Measurements from ENCODE around the gene TTC21A.

Gene TTC21A

DNA sequence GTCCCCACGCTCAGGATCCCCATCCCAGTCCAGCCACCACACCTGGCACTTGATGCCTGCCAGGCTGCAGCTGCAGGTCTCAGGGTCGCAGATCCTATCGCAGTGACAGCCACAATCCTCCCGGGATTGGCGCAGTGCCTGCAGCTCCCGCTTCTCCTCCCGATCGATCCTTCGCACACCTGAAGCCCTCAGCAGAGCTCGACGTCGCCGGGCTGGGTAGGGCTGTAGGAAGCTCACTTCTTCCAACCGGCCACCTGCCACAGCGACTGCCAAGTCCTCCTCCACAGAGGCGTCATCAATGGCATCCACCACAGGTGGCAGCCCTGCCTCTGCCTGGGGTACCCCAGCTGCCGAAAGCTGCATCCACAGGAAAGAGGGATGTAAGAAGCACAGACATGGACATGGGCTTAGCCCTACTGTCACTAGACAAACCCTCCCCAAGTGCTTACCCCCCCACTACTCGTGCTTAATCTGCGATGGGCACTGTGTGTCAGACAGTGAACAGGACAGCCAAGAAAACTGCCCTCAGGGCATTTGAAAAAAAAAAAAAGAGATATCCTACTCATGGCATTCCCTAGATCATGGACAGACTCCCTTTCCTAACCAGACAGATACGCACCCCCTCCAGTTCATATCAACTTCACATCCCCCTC is 36.7 kb downstream of the TTC21A start:
- no peak for DNase-seq
- TF ChIP-seq EZH2 (optimal IDR thresholded peaks at IDR 0.05; ENCODE audit: low read depth, low read length) (no peak), EZH2phosphoT487 (IDR thresholded peaks at IDR 0.05; ENCODE audit: low read length) (no peak)
- TF ChIP-seq, protein P1, sequence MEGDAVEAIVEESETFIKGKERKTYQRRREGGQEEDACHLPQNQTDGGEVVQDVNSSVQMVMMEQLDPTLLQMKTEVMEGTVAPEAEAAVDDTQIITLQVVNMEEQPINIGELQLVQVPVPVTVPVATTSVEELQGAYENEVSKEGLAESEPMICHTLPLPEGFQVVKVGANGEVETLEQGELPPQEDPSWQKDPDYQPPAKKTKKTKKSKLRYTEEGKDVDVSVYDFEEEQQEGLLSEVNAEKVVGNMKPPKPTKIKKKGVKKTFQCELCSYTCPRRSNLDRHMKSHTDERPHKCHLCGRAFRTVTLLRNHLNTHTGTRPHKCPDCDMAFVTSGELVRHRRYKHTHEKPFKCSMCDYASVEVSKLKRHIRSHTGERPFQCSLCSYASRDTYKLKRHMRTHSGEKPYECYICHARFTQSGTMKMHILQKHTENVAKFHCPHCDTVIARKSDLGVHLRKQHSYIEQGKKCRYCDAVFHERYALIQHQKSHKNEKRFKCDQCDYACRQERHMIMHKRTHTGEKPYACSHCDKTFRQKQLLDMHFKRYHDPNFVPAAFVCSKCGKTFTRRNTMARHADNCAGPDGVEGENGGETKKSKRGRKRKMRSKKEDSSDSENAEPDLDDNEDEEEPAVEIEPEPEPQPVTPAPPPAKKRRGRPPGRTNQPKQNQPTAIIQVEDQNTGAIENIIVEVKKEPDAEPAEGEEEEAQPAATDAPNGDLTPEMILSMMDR (IDR thresholded peaks at IDR 0.05; ENCODE audit: low read length) = no peak
- Histone ChIP-seq H4K20me1 (ENCODE audit: insufficient read depth, low read length) (no peaks in the 10 kb centered on the region), H3K27ac (ENCODE audit: low read length) (no peak overlapping the region), H3K27me3 (replicated peaks; ENCODE audit: insufficient read depth, low read length) (no peaks in the 10 kb centered on the region), H3K36me3 (replicated peaks; ENCODE audit: insufficient read depth, low read length) (peaks cover 2% of the 10 kb centered on the region; the same call in 1 of the 2 replicates), H3F3A (ENCODE audit: insufficient read depth, low read length) (peaks cover 12% of the 10 kb centered on the region; the same call in 1 of the 2 replicates), H2AFZ (ENCODE audit: low read length) (no peak overlapping the region), H3K4me2 (ENCODE audit: low read depth, low read length) (no peak overlapping the region), H3K9me3 (replicated peaks; ENCODE audit: insufficient read depth, low read length) (no peaks in the 10 kb centered on the region), H3K79me2 (ENCODE audit: low read length) (peaks cover 36% of the 10 kb centered on the region), H3K4me1 (ENCODE audit: low read length) (peaks cover 24% of the 10 kb centered on the region), H3K9ac (ENCODE audit: low read length) (no peak overlapping the region), H3K9me2 (replicated peaks; ENCODE audit: insufficient read depth, low read length) (no peaks in the 10 kb centered on the region), H3K4me3 (ENCODE audit: low read length) (no peak overlapping the region)

DNA sequence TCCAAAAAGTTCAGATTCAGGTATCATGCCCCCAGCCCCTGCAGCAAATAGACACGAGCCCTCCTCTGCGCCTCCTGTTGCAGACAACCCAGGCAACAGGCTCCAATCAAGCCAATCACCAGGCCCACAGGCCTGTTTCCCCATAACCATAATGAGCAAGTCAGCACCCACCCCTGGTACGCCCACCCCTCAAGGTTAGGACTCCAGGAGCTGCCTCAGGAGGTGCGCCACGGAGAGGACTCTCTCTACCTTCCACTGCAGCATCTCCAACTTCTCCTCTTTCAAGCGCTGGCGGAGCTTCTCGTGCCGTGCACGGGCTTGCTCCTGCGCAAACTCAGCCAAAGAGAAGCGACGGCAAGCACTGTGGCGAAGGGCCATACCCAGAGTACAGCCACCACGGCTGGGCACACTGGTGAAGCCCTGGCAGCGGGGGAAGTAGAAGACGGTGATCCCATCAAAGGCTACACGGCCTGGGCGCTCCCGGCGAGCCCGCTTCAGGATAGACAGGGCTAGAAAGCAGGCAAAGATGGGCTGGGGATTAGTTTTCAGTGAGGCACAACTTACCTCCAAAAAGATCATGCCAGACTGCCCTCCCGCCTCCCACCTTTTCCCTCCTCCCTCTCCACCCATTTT is 37.4 kb downstream of the TTC21A start:
- Histone ChIP-seq H3K4me1 (ENCODE audit: low read length) (peaks cover 31% of the 10 kb centered on the region), H3K4me2 (ENCODE audit: low read depth, low read length) (no peak overlapping the region), H2AFZ (ENCODE audit: low read length) (no peak overlapping the region), H3K27ac (ENCODE audit: low read length) (no peak overlapping the region), H3K27me3 (replicated peaks; ENCODE audit: insufficient read depth, low read length) (no peaks in the 10 kb centered on the region), H3K9ac (ENCODE audit: low read length) (no peak overlapping the region), H3K36me3 (replicated peaks; ENCODE audit: insufficient read depth, low read length) (peaks cover 2% of the 10 kb centered on the region; the same call in 1 of the 2 replicates), H3K9me3 (replicated peaks; ENCODE audit: insufficient read depth, low read length) (no peaks in the 10 kb centered on the region), H3K4me3 (ENCODE audit: low read length) (no peak overlapping the region), H3K79me2 (ENCODE audit: low read length) (peaks cover 42% of the 10 kb centered on the region), H3F3A (ENCODE audit: insufficient read depth, low read length) (peaks cover 17% of the 10 kb centered on the region; the same call in 1 of the 2 replicates), H3K9me2 (replicated peaks; ENCODE audit: insufficient read depth, low read length) (no peaks in the 10 kb centered on the region), H4K20me1 (ENCODE audit: insufficient read depth, low read length) (no peaks in the 10 kb centered on the region)
- no peak for DNase-seq
- no peak for TF ChIP-seq EZH2phosphoT487 (IDR thresholded peaks at IDR 0.05; ENCODE audit: low read length)
- TF ChIP-seq, protein P1 (IDR thresholded peaks at IDR 0.05; ENCODE audit: low read length) = no peak
- TF ChIP-seq EZH2 (optimal IDR thresholded peaks at IDR 0.05; ENCODE audit: low read depth, low read length) = no peak

DNA sequence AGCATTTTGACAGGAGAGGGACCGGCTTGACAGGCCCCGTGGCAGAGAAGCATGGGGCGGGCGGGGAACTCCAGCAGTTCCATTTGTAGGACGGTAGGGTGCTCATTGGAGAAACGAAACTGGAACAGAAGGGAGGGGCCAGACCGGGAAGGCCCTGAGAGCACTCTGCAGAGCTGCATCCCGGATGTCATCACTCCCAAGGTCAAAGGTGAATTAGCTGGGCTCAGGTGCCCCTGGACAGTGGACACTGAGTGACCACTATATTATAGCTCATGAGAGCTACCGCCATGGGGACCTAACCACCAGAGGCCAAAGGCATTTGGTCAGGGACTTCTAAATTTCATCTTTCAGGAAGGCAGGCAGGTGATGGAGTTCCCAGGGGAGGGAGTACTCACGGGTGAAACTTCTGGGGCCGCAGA is 38.6 kb downstream of the TTC21A start:
- DNase-seq = no peak

More for the DNA sequence above, 38.6 kb downstream of the TTC21A start:
- Histone ChIP-seq H3K27me3 (replicated peaks; ENCODE audit: insufficient read depth, low read length) (no peaks in the 10 kb centered on the region), H3K9me2 (replicated peaks; ENCODE audit: insufficient read depth, low read length) (no peaks in the 10 kb centered on the region), H3F3A (ENCODE audit: insufficient read depth, low read length) (peaks cover 19% of the 10 kb centered on the region; the same call in 1 of the 2 replicates), H3K79me2 (ENCODE audit: low read length) (peaks cover 54% of the 10 kb centered on the region), H4K20me1 (ENCODE audit: insufficient read depth, low read length) (no peaks in the 10 kb centered on the region), H2AFZ (ENCODE audit: low read length) (no peak overlapping the region), H3K4me1 (ENCODE audit: low read length) (peaks cover 40% of the 10 kb centered on the region), H3K27ac (ENCODE audit: low read length) (no peak overlapping the region), H3K36me3 (replicated peaks; ENCODE audit: insufficient read depth, low read length) (peaks cover 2% of the 10 kb centered on the region; the same call in 1 of the 2 replicates), H3K4me2 (ENCODE audit: low read depth, low read length) (no peak overlapping the region), H3K9ac (ENCODE audit: low read length) (no peak overlapping the region), H3K9me3 (replicated peaks; ENCODE audit: insufficient read depth, low read length) (no peaks in the 10 kb centered on the region), H3K4me3 (ENCODE audit: low read length) (no peak overlapping the region)
- TF ChIP-seq EZH2phosphoT487 (IDR thresholded peaks at IDR 0.05; ENCODE audit: low read length) = no peak
- no peak for TF ChIP-seq EZH2 (optimal IDR thresholded peaks at IDR 0.05; ENCODE audit: low read depth, low read length)
- TF ChIP-seq, protein P1 (IDR thresholded peaks at IDR 0.05; ENCODE audit: low read length) = no peak
